ENCODE measurements around the gene PPP1R14B.

PPP1R14B gene

DNA sequence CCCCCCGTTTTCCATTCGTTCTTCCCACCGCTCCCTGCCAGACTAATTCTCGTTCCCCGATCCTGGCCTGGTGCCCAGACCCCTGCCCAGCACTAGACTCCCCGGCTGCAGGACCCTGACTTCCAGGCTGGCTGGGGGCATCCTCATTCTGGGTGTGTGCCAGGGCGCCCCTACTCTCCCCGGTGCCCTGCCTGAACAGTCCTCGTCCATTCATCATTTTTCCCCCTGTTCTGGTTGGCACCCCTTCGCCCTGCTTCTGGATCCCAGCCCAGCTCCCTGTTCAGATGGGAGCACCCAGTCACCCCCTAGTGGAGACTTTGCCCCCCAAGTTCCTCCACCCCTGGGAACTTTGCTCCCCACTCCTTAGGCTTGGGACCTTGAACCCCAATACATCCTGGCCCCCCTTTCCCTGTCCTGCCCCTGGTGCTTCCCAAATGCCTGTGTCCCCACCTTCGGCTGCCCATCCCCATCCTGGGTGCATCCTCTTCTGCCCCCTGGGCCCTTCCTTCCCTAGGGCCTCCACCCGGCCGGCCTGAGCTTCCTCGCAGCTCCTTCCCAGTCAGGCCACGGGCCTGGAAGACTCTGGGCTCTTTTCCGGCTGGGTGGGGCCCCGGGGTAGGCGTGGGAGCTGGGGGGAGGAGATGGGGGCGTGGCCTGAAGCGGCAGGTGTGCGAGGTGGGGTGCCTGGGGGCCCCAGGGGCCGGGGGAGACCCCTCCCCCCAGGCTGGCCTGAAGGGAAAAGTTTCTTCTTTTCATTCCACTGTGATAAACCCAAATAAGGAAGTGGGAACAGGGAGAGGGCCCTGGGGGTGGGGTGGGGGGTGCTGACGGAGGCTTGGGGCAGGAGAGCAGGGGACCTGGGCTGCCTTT, 5.5 kb upstream of the PPP1R14B start:
- DNase-seq (ENCODE audit: insufficient read length, low spot score) (no peak), FAIRE-seq (no peak)
- TF ChIP-seq, protein P1, sequence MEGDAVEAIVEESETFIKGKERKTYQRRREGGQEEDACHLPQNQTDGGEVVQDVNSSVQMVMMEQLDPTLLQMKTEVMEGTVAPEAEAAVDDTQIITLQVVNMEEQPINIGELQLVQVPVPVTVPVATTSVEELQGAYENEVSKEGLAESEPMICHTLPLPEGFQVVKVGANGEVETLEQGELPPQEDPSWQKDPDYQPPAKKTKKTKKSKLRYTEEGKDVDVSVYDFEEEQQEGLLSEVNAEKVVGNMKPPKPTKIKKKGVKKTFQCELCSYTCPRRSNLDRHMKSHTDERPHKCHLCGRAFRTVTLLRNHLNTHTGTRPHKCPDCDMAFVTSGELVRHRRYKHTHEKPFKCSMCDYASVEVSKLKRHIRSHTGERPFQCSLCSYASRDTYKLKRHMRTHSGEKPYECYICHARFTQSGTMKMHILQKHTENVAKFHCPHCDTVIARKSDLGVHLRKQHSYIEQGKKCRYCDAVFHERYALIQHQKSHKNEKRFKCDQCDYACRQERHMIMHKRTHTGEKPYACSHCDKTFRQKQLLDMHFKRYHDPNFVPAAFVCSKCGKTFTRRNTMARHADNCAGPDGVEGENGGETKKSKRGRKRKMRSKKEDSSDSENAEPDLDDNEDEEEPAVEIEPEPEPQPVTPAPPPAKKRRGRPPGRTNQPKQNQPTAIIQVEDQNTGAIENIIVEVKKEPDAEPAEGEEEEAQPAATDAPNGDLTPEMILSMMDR (IDR thresholded peaks at IDR 0.05; ENCODE audit: insufficient read depth, missing control alignments) = peak; percentile 28

DNA sequence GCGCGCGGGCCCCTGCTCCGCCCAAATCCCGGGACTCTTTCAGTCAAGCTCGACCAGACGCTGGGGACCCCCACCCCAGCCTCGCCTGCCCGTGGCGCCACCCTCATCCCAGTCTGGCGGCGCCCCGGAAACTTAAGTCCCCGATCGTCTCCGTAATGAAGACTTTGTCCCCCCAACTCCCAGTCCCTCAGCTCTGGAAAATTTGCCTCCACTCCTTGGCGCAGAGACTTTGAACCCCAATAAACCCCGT, 4.9 kb upstream of the PPP1R14B start:
- TF ChIP-seq, protein P1 (IDR thresholded peaks at IDR 0.05; ENCODE audit: insufficient read depth, missing control alignments) = no peak
- FAIRE-seq = no peak
- DNase-seq (ENCODE audit: insufficient read length, low spot score) = no peak

DNA sequence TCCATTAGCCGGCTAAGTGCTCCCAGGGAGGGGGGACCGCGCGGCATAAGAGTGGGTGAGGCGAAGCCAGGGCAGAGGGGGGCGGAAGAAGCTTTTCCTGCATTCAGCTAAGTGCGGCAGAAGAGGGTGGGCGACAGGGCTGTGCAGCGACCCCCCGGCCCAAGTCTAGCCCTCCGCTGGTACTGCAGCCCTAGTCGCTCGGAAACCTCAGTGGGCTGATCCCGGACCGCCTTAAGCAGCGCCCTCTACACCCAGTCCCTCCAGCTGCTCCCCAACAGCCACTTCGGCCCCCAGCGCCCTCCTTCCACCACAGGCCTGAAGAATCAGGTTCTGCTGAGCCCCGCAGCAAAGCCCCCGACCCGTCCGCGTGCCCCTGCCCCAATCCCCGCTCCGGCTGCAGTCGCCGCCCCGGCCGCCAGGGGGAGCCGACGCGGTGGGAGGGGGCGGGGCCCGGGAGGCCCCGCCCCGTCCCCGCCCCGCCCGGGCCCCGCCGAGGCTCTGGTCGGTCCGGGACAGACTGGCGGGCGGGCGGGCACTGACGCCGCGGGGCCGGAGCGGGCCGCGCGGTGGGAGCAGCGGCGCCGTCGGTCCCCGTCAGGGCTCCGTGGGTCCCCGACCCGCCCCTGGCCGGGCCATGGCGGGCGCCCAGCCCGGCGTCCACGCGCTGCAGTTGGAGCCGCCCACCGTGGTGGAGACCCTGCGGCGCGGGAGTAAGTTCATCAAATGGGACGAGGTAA, 4.4 kb upstream of the PPP1R14B start, which contains the start of gene PLCB3:
Gene PLCB3, plus strand, starts transcription at position 515 of the 737 bp plus-strand sequence. Its CDS starts 120 bp downstream, at position 635.
- TF ChIP-seq, protein P1 (IDR thresholded peaks at IDR 0.05; ENCODE audit: insufficient read depth, missing control alignments) = peak; percentile 44
- FAIRE-seq (no peak), DNase-seq (ENCODE audit: insufficient read length, low spot score) (peak; percentile 89)

DNA sequence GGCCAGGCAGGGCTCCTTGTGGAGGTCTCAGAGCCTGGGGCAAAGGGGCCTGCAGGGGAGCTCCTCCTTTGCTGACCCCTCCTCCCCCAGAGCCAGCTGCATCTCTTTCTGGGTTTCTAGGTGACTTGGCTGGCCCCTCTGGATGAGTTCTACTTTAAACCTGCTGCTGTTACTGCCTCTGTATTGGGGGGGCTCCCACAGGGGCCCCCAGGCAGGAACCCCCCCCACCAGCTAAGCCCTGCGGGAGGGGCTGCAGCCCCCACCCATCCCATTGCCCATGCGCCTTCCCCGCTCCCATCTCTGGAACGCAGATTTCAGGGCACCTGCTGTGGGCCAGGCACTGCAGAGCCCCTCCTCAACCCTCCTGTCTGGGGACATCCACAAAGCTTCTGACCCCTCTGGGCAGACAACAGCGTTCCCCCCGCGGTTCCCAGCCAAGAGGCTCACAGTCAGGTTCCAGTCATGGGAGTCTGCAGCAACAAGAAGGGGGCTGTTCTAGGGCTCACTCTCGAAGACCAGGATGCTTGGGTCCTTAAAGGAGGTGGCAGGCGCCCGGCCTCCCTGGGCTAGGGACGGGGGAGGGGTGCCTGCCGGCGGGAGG, 3.8 kb upstream of the PPP1R14B start:
- DNase-seq (ENCODE audit: insufficient read length, low spot score) (peak; percentile 76), FAIRE-seq (no peak)
- TF ChIP-seq, protein P1 (IDR thresholded peaks at IDR 0.05; ENCODE audit: insufficient read depth, missing control alignments) = no peak

DNA sequence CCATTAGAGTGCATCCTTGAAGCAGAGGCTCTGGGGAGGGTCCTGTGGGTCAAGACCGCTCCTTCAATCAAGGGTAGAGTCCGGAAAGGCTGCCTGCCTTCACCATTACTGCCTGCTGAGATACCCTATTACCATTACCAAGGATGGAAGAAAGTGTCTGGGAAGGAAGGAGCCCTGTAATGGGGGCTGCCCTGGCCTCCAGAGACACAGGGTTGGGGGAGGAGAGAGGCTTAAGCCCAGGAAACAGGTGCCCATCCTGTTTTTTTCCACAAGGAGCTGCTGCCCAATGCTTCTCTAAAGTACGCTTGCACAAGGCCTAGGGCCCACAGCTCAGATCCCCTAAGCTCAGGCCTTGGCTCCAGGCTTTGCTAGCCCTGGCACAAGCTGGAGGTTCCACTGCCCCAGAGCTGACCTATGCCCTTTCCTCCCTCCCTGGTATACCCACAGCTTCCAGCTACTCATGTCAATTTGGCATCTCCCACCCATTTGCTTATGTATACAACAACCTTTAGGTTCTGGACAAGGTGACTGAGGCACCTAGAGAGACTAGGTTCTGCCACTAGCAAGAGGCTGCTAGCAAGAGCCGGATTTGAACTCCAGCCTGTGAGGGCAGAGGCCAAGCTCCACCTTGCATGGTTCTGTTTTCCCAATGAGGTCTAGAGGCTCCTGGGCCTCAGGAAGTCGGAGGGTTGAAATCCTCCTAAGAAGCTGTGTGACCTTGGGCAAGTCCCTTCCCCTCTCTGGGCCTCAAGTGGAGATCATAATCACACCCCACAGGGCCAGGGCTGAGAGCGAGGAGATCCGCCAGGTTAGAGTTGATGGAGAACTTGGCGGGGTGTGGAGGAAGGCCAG, 3.0 kb upstream of the PPP1R14B start:
- DNase-seq (ENCODE audit: insufficient read length, low spot score) (no peak), FAIRE-seq (no peak)
- TF ChIP-seq, protein P1 (IDR thresholded peaks at IDR 0.05; ENCODE audit: insufficient read depth, missing control alignments) = no peak

DNA sequence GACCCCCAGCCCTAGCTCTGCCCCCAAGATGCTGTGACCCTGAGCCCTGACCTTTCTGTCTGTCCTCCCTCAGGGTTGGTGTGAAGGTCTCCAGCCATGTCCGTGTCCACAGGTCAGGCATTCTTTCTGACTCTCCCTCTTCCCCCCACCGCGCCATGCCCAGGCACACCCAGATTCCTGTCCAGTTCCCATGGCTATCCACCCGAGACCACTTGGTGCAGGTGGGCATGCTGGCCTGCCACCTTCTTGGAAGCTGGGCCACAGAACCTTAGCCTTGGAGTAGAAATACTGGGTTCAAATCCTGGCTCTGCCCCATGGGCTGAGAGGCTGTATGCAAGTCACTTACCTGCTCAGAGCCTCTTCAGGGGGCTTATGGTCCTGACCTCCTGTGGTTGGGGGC, 2.3 kb upstream of the PPP1R14B start:
- no peak for FAIRE-seq
- TF ChIP-seq, protein P1 (IDR thresholded peaks at IDR 0.05; ENCODE audit: insufficient read depth, missing control alignments) = no peak

More for the DNA sequence above, 2.3 kb upstream of the PPP1R14B start:
- DNase-seq (ENCODE audit: insufficient read length, low spot score) = no peak

Measured in D721Med (cell line).